H1 (cell line): Measurements from ENCODE around the gene ELMO1. TPM values are rescaled to one million over a fixed set of nuclear protein-coding genes. Genes with fewer than 3 reads are reported as not detected.

Experiments used
- CTCF ChIA-PET: fragments of 300-600 bp; sonication (Branson Sonifier 250); formaldehyde crosslinking; loops from one replicate; lab custom pipeline; 2021; ENCODE audit not compliant: partially characterized antibody; lab: Charles Lee
- POLR2A ChIA-PET: fragments of 300-600 bp; sonication (Branson Sonifier 250); formaldehyde crosslinking; loops from one replicate; lab custom pipeline; 2021; ENCODE audit warnings: inconsistent platforms; ENCODE audit not compliant: partially characterized antibody; lab: Charles Lee
- DNase-seq, 2 experiments: peaks; one replicate each; pipeline versions ENCODE4 v3.0.0 to v3.0.0-alpha.2; 2010 to 2022; ENCODE audit warnings: low spot score in 2 of 2, low read depth in 1 of 2, mixed read lengths in 1 of 2
- FAIRE-seq: peaks from 2 replicates; lab custom pipeline; 2011; peaks lifted over from hg19 to GRCh38; lab: Jason Lieb, UNC
- H2AFZ ChIP-seq: 2 replicates; pipeline ENCODE4 v1.8.1; 2012; ENCODE audit warnings: low read length, inconsistent platforms
- H2AK5ac ChIP-seq: 2 replicates; pipeline ENCODE4 v1.6.1; 2013; ENCODE audit warnings: low read depth, low read length
- H2BK120ac ChIP-seq: replicated peaks from 2 replicates; pipeline ENCODE3; 2013; ENCODE audit warnings: low read depth, low read length, inconsistent platforms
- H2BK12ac ChIP-seq: 2 replicates; pipeline ENCODE4 v1.6.1; 2013; ENCODE audit warnings: low read depth, low read length
- H2BK15ac ChIP-seq: 2 replicates; pipeline ENCODE4 v1.6.1; 2013; ENCODE audit warnings: low read length
- H2BK20ac ChIP-seq: 2 replicates; pipeline ENCODE4 v1.6.1; 2013; ENCODE audit warnings: low read length
- H2BK5ac ChIP-seq: 2 replicates; pipeline ENCODE4 v1.6.1; 2013; ENCODE audit warnings: low read depth, low read length
- H3K14ac ChIP-seq: 2 replicates; pipeline ENCODE4 v1.6.1; 2013; ENCODE audit warnings: inconsistent platforms; ENCODE audit not compliant: insufficient read length
- H3K18ac ChIP-seq: 2 replicates; pipeline ENCODE4 v1.6.1; 2013; ENCODE audit warnings: low read length; ENCODE audit errors: extremely low read depth
- H3K23ac ChIP-seq: 2 replicates; pipeline ENCODE4 v1.6.1; 2013; ENCODE audit warnings: inconsistent platforms; ENCODE audit not compliant: insufficient read length
- H3K23me2 ChIP-seq: 2 replicates; pipeline ENCODE4 v1.6.1; 2013; ENCODE audit warnings: low read depth, low read length
- H3K27ac ChIP-seq: 2 replicates; pipeline ENCODE4 v1.6.1; 2011; ENCODE audit warnings: low read depth, low read length, inconsistent platforms
- H3K27me3 ChIP-seq, 4 experiments: replicated peaks in 1 of 4; 1 replicate in 1 of 4; 2 replicates in 3 of 4; pipeline versions ENCODE4 v1.6.1 to v1.8.1; 2011 to 2013; ENCODE audit warnings: low read length in 3 of 4, mild to moderate bottlenecking in 3 of 4, inconsistent platforms in 2 of 4, mixed read lengths in 2 of 4, moderate library complexity in 1 of 4; ENCODE audit not compliant: control insufficient read depth in 3 of 4, insufficient read depth in 3 of 4; ENCODE audit errors: extremely low read depth in 1 of 4
- H3K36me3 ChIP-seq, 4 experiments: 2 replicates each; pipeline versions ENCODE4 v1.6.1 to v1.8.1; 2011 to 2013; ENCODE audit warnings: mild to moderate bottlenecking in 4 of 4, low read length in 3 of 4, moderate library complexity in 2 of 4, control low read depth in 1 of 4, inconsistent platforms in 1 of 4; ENCODE audit not compliant: insufficient read depth in 4 of 4, control insufficient read depth in 2 of 4
- H3K4ac ChIP-seq: replicated peaks from 2 replicates; pipeline ENCODE3; 2013; ENCODE audit warnings: low read length, low read depth, mixed read lengths, inconsistent platforms; ENCODE audit not compliant: insufficient read length
- H3K4me1 ChIP-seq, 4 experiments: replicated peaks in 1 of 4; 1 replicate in 1 of 4; 2 replicates in 3 of 4; pipeline versions ENCODE4 v1.6.1 to v1.8.1; 2011 to 2013; ENCODE audit warnings: low read length in 3 of 4, inconsistent platforms in 2 of 4, mixed read lengths in 1 of 4; ENCODE audit not compliant: insufficient read depth in 4 of 4, control insufficient read depth in 3 of 4
- H3K4me2 ChIP-seq, 2 experiments: 2 replicates each; pipeline versions ENCODE4 v1.6.1 to v1.8.1; 2011 to 2013; ENCODE audit warnings: low read depth in 2 of 2, low read length in 2 of 2, control low read depth in 1 of 2, inconsistent platforms in 1 of 2, mild to moderate bottlenecking in 1 of 2; ENCODE audit not compliant: insufficient read depth in 1 of 2
- H3K4me3 ChIP-seq, 4 experiments: fragments of 200-600, 300-600 bp in 1 of 4; sonication (generic), shearing (Covaris generic), sonication (Bioruptor Twin) in 1 of 4; 2 replicates each; pipeline versions ENCODE4 v1.5.1 to v1.8.1; 2011 to 2016; ENCODE audit warnings: low read length in 4 of 4, low read depth in 3 of 4, control low read depth in 2 of 4, inconsistent platforms in 2 of 4, mild to moderate bottlenecking in 2 of 4, mixed read lengths in 1 of 4, moderate library complexity in 1 of 4; ENCODE audit not compliant: insufficient read depth in 2 of 4; ENCODE audit errors: extremely low read depth in 1 of 4
- H3K56ac ChIP-seq: replicated peaks from 2 replicates; pipeline ENCODE3; 2013; ENCODE audit warnings: low read depth, mild to moderate bottlenecking, mixed read lengths, low read length, inconsistent platforms; ENCODE audit not compliant: insufficient read length
- H3K79me1 ChIP-seq: 2 replicates; pipeline ENCODE4 v1.6.1; 2013; ENCODE audit warnings: low read depth, low read length, control low read depth
- H3K79me2 ChIP-seq, 2 experiments: 2 replicates each; pipeline versions ENCODE4 v1.6.1 to v1.8.1; 2012 to 2013; ENCODE audit warnings: low read length in 2 of 2, mild to moderate bottlenecking in 2 of 2, inconsistent platforms in 1 of 2; ENCODE audit not compliant: insufficient read depth in 2 of 2, control insufficient read depth in 1 of 2
- H3K9ac ChIP-seq, 4 experiments: replicated peaks in 1 of 4; 1 replicate in 1 of 4; 2 replicates in 3 of 4; pipeline versions ENCODE4 v1.6.1 to v1.8.1; 2011 to 2013; ENCODE audit warnings: low read depth in 3 of 4, low read length in 3 of 4, control low read depth in 2 of 4, mild to moderate bottlenecking in 2 of 4, moderate library complexity in 2 of 4, inconsistent platforms in 1 of 4; ENCODE audit errors: extremely low read depth in 1 of 4
- H3K9me3 ChIP-seq, 2 experiments: 2 replicates each; pipeline versions ENCODE4 v1.6.1 to v1.8.1; 2012 to 2013; ENCODE audit warnings: mild to moderate bottlenecking in 2 of 2, moderate library complexity in 2 of 2, control low read depth in 1 of 2, inconsistent platforms in 1 of 2, low read depth in 1 of 2, low read length in 1 of 2, mixed read lengths in 1 of 2; ENCODE audit not compliant: insufficient read depth in 2 of 2
- H4K20me1 ChIP-seq, 2 experiments: replicated peaks in 1 of 2; 2 replicates each; pipeline versions ENCODE3 to v1.8.1; 2011 to 2013; ENCODE audit warnings: inconsistent platforms in 2 of 2, low read length in 2 of 2, mild to moderate bottlenecking in 1 of 2; ENCODE audit not compliant: insufficient read depth in 2 of 2, control insufficient read depth in 1 of 2
- H4K5ac ChIP-seq: 2 replicates; pipeline ENCODE4 v1.6.1; 2013; ENCODE audit warnings: low read length, low read depth, mixed read lengths, inconsistent platforms; ENCODE audit not compliant: insufficient read length
- H4K8ac ChIP-seq: 2 replicates; pipeline ENCODE4 v1.8.0; 2013; ENCODE audit warnings: mild to moderate bottlenecking, moderate library complexity, low read length, inconsistent platforms; ENCODE audit not compliant: insufficient read depth; ENCODE audit errors: extremely low read depth
- H4K91ac ChIP-seq: replicated peaks from 2 replicates; pipeline ENCODE3; 2013; ENCODE audit warnings: low read length, mixed read lengths, inconsistent platforms; ENCODE audit not compliant: insufficient read length
- CREB1 ChIP-seq: IDR thresholded peaks from 2 replicates; pipeline ENCODE4 v1.6.1; 2012; ENCODE audit warnings: inconsistent platforms
- CTBP2 ChIP-seq: IDR thresholded peaks from 2 replicates; pipeline ENCODE4 v1.7.0; 2011; ENCODE audit warnings: borderline replicate concordance, mild to moderate bottlenecking, moderate library complexity, mixed read lengths, low read length; ENCODE audit not compliant: insufficient read depth, insufficient read length
- GTF2F1 ChIP-seq: IDR thresholded peaks from 2 replicates; pipeline ENCODE4 v1.6.1; 2012; ENCODE audit warnings: low read depth, low read length, improper control_type of control experiment, borderline replicate concordance
- KDM5A ChIP-seq: fragments of 200-600 bp; IDR thresholded peaks from 2 replicates; pipeline ENCODE4 v1.7.1; 2012; ENCODE audit warnings: mild to moderate bottlenecking, low read length, inconsistent platforms, mixed read lengths
- MAFK ChIP-seq: IDR thresholded peaks from 2 replicates; pipeline ENCODE4 v1.6.1; 2012; ENCODE audit warnings: low read depth, mild to moderate bottlenecking, improper control_type of control experiment, low read length
- NRF1 ChIP-seq: IDR thresholded peaks from 2 replicates; pipeline ENCODE4 v1.6.1; 2011; ENCODE audit warnings: mild to moderate bottlenecking, low read depth, low read length, improper control_type of control experiment
- SP1 ChIP-seq: IDR thresholded peaks from 2 replicates; pipeline ENCODE4 v1.6.1; 2011; ENCODE audit warnings: low read depth, low read length
- SUZ12 ChIP-seq: fragments of 200-600 bp; sonication (generic); IDR thresholded peaks from 2 replicates; pipeline ENCODE4 v1.6.1; 2012; ENCODE audit warnings: mild to moderate bottlenecking, inconsistent platforms, low read length, moderate library complexity, mixed read lengths
- ZNF274 ChIP-seq: IDR thresholded peaks from 2 replicates; pipeline ENCODE4 v1.7.0; 2012; ENCODE audit warnings: low read length, borderline replicate concordance; ENCODE audit errors: extremely low read depth
- WGBS, 2 experiments: shearing (Covaris generic) in 1 of 2; methylation state at CpG; one replicate each; pipeline versions ENCODE4 v1.1.6 to v1.1.7; 2013 to 2015; ENCODE audit warnings: low lambda C conversion rate in 2 of 2, mixed read lengths in 2 of 2, inconsistent platforms in 1 of 2, low coverage in 1 of 2, missing lambda C conversion rate in 1 of 2; ENCODE audit not compliant: insufficient replicate concordance in 2 of 2, insufficient coverage in 1 of 2, insufficient read length in 1 of 2; ENCODE audit errors: extremely low coverage in 1 of 2, missing lambda C conversion rate in 1 of 2; 5-methylcytosine and 5-hydroxymethylcytosine counted together
- polyA plus RNA-seq, 7 experiments: library from polyadenylated mRNA; depleted of rRNA in 3 of 7; stranded (reverse) in 5 of 7; unstranded in 2 of 7; fragments of >200 nt in 5 of 7; fragments of 200-250 nt in 2 of 7; gene quantifications; 1 replicate in 5 of 7; 2 replicates in 1 of 7; 4 replicates in 1 of 7; pipeline versions ENCODE4 v1.2.1 to v1.2.3, GENCODE V29; 2011 to 2013; ENCODE audit warnings: missing spikeins in 2 of 7, mixed read lengths in 2 of 7
- total RNA-seq: library from RNA; stranded (reverse); fragmentation: NEBNext Ultra II Directional; extraction: Animal tissue kit (Norgen Biotek cat#: 25700); gene quantifications from 2 replicates; pipeline ENCODE4 v1.2.1, GENCODE V29; 2021
- TF ChIP-seq, protein P1 (sequence below): IDR thresholded peaks from 2 replicates; pipeline ENCODE4 v1.6.1; 2012; ENCODE audit warnings: inconsistent platforms

Gene ELMO1
- total and polyA plus RNA-seq, 2 of the 8 experiments (the other 6 are each of a cell fraction or from before 2014, with no cell fraction given), result 18.4 to 21.0 TPM

DNA sequence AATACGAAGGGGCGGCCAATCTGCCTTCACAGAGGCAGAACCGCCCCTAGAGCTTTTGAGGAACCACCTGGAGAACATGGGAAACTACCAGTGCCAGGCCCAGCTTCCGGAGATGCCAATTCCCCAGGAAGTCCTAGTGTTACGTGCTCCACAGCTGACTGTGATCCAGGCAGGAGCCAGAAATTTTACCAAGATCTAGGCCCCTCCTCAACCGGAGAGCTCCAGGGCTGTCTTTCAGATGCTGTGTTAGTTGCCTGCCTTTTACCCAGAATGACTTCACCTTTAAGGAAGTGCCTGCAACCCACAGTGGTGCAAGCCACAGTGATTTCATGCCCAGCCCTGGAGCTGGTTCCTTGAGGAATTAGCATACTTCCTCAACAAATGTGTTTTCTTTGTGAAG lies 62.9 kb downstream of the ELMO1 start:
- Histone ChIP-seq H2AFZ (no peak overlapping the region), H3K27ac (no peak overlapping the region), H4K91ac (no peak overlapping the region), H3K9ac (no peak overlapping the region), H3K79me1 (no peaks in the 10 kb centered on the region; the same call in 1 of the 2 replicates), H2BK5ac (no peak overlapping the region), H3K4me2 (no peak overlapping the region), H3K23ac (no peak overlapping the region), H3K14ac (no peak overlapping the region), H4K8ac (no peak overlapping the region), H2BK20ac (no peak overlapping the region), H2BK12ac (no peak overlapping the region), H3K27me3 (no peaks in the 10 kb centered on the region), H2AK5ac (no peak overlapping the region), H3K4me3 (no peak overlapping the region), H3K56ac (no peak overlapping the region), H2BK120ac (no peak overlapping the region), H4K5ac (no peak overlapping the region), H4K20me1 (no peaks in the 10 kb centered on the region), H3K9me3 (no peaks in the 10 kb centered on the region), H2BK15ac (no peak overlapping the region), H3K4ac (no peak overlapping the region), H3K23me2 (no peaks in the 10 kb centered on the region), H3K4me1 (peaks cover 5 to 19% (median 15%) of the 10 kb centered on the region in 4 experiments; a peak in 6 of 7 replicates), H3K79me2 (peaks cover 0 to 4% of the 10 kb centered on the region in 2 experiments; a peak in 2 of 4 replicates), H3K36me3 (no peaks in the 10 kb centered on the region), H3K18ac (no peak overlapping the region)
- ChIA-PET POLR2A (no interaction called here), CTCF (interaction anchor here (0.6 to 1.6 kb wide), 5 partner anchors 10 to 124 kb away, joined by 3 to 5 read pairs (median 3); no protein-coding TSS in a partner anchor)
- TF ChIP-seq MAFK, result no peak
- TF ChIP-seq GTF2F1, result no peak
- TF ChIP-seq KDM5A, result no peak
- TF ChIP-seq CTBP2, result no peak
- no peak for TF ChIP-seq NRF1
- TF ChIP-seq CREB1, result no peak
- no peak for TF ChIP-seq SUZ12
- TF ChIP-seq ZNF274, result no peak
- TF ChIP-seq, protein P1, sequence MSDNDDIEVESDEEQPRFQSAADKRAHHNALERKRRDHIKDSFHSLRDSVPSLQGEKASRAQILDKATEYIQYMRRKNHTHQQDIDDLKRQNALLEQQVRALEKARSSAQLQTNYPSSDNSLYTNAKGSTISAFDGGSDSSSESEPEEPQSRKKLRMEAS, result no peak
- no peak for TF ChIP-seq SP1
- no peak for FAIRE-seq
- 80% methylated on average over 6 of the region's 6 CpGs; no CpG with 5 or more reads in 1 of the 2 experiments for WGBS, 2 experiments
- DNase-seq, result no peak
